Measurements from ENCODE around the gene SLC38A1. TPM values are rescaled to one million over a fixed set of nuclear protein-coding genes. Genes with fewer than 3 reads are reported as not detected.

SLC38A1 gene
- total RNA-seq, 1 experiment from 2014 or later = 155 TPM

DNA sequence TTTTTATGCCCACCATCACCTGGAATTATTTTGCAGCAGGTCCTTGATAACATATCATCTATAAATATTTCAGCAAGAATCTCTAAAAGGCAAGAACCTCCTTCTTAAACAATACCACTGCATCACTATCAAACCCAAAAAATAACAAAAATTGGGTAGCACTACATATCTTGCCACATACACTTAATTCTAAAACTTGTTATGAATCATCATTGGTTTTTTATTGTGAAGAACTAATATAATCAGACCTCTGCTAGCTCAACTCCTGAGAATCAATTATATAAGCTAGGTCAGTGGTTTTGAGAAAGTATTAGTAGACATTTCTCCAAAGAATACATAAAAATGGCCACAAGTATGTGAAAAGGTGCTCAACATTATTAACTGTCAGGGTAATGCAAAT lies 23.8 kb downstream of the SLC38A1 start:
- ChIA-PET POLR2A (no interaction called here), RAD21 (ENCODE audit: low non-redundant PET in 1 of 2, low total read pairs in 2 of 2, uncharacterized antibody in 2 of 2, unreplicated experiment in 2 of 2) (no interaction called here), CTCF (no interaction called here)
- Histone ChIP-seq H3K9ac (ENCODE audit: low read length) (no peak overlapping the region), H3K9me3 (ENCODE audit: control insufficient read depth in 1 of 2, insufficient read depth in 1 of 2, low read depth in 1 of 2, low read length in 2 of 2) (no peaks in the 10 kb centered on the region), H3K36me3 (ENCODE audit: control insufficient read depth in 1 of 2, insufficient read depth in 2 of 2, low read length in 2 of 2) (peaks cover 2 to 36% of the 10 kb centered on the region in 2 experiments; a peak in 2 of 4 replicates), H3K9me2 (ENCODE audit: insufficient read depth) (no peaks in the 10 kb centered on the region), H4K20me1 (ENCODE audit: insufficient read depth) (peaks cover 6% of the 10 kb centered on the region; the same call in 1 of the 2 replicates), H3K4me1 (ENCODE audit: control insufficient read depth in 1 of 2, insufficient read depth in 2 of 2, low read length in 2 of 2) (no peaks in the 10 kb centered on the region), H3K4me3 (replicated peaks in 1 of 2; ENCODE audit: low read depth in 1 of 2, low read length in 2 of 2) (no peak overlapping the region), H3K27ac (ENCODE audit: low read depth, low read length) (no peak overlapping the region), H3K79me2 (ENCODE audit: insufficient read depth, low read length) (peaks cover 97% of the 10 kb centered on the region), H3K27me3 (ENCODE audit: insufficient read depth, low read length) (no peaks in the 10 kb centered on the region), H2AFZ (ENCODE audit: low read depth, low read length, poor library complexity, severe bottlenecking) (no peak overlapping the region), H3K4me2 (ENCODE audit: low read length) (no peak overlapping the region)
- TF ChIP-seq, protein P1, sequence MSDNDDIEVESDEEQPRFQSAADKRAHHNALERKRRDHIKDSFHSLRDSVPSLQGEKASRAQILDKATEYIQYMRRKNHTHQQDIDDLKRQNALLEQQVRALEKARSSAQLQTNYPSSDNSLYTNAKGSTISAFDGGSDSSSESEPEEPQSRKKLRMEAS (IDR thresholded peaks at IDR 0.05) = no peak
- no peak for TF ChIP-seq CBX3 (IDR thresholded peaks at IDR 0.05; ENCODE audit: low read depth)
- TF ChIP-seq, protein P2, sequence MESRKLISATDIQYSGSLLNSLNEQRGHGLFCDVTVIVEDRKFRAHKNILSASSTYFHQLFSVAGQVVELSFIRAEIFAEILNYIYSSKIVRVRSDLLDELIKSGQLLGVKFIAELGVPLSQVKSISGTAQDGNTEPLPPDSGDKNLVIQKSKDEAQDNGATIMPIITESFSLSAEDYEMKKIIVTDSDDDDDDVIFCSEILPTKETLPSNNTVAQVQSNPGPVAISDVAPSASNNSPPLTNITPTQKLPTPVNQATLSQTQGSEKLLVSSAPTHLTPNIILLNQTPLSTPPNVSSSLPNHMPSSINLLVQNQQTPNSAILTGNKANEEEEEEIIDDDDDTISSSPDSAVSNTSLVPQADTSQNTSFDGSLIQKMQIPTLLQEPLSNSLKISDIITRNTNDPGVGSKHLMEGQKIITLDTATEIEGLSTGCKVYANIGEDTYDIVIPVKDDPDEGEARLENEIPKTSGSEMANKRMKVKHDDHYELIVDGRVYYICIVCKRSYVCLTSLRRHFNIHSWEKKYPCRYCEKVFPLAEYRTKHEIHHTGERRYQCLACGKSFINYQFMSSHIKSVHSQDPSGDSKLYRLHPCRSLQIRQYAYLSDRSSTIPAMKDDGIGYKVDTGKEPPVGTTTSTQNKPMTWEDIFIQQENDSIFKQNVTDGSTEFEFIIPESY (IDR thresholded peaks at IDR 0.05; ENCODE audit: extremely low read depth, insufficient replicate concordance, low read length) = no peak
- TF ChIP-seq, protein P3, sequence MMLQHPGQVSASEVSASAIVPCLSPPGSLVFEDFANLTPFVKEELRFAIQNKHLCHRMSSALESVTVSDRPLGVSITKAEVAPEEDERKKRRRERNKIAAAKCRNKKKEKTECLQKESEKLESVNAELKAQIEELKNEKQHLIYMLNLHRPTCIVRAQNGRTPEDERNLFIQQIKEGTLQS (IDR thresholded peaks at IDR 0.05) = no peak
- TF ChIP-seq SRF (IDR thresholded peaks at IDR 0.05; ENCODE audit: low read depth) = no peak
- TF ChIP-seq ELF1 (IDR thresholded peaks at IDR 0.05; ENCODE audit: borderline replicate concordance, low read depth) = no peak
- TF ChIP-seq YY1 (IDR thresholded peaks at IDR 0.05; ENCODE audit: extremely low read depth, insufficient replicate concordance, low read depth, low read length) = no peak
- intact Hi-C loops (cut with micrococcal nuclease) = no loop called here
- BruUV-seq (replicated peaks) = no TSS peak
- DNase-seq (ENCODE audit: low read depth, low spot score) (no peak), ATAC-seq (no peak)

Data from HCT116 (cell line).